GM21423 (cell line): ENCODE data around the gene NMNAT3.
A peak's percentile ranks its signal among the peaks of the same experiment; 100 is the strongest.
"Not testable (repeated sequence)": the region's sequence is repeated elsewhere in the genome, so short reads cannot be mapped to it uniquely, and the experiment has no call there.

Experiments used
- ATAC-seq: cut with Tn5 transposase; IDR thresholded peaks from one replicate; pipeline ENCODE4 v1.9.1; 2021; ENCODE audit warnings: mild to moderate bottlenecking, moderate library complexity; ENCODE audit not compliant: unreplicated experiment

NMNAT3 gene

GRCh38 chr3:139586420-139587017 is 91.3 kb downstream of the NMNAT3 start:
- ATAC-seq = peak; percentile 92

- ATAC-seq = no peak
These were observed 92.0 kb downstream of the NMNAT3 start for GRCh38 chr3:139585820-139586219.

DNA sequence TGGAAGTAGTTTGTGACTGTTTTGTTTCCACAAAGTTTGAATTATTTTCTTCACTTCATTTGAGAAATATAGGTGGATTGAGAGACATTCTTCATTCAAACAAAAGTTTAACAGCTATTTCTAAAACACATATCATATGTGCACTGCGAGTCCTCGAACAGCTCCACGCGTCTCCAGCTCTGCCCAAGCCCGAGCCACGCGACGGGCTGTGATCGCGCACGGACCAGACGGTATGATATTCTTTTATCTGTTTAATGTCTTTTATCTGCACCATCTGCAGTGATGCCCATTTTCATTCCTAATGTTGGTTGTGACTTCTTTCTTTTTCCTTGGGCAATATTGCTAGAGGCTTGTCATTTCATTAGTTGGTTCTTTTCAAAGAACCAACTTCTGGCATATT is 94.1 kb downstream of the NMNAT3 start:
- not testable (repeated sequence) for ATAC-seq

GRCh38 chr3:139578783-139579182 is 99.0 kb downstream of the NMNAT3 start:
- ATAC-seq = no peak

DNA sequence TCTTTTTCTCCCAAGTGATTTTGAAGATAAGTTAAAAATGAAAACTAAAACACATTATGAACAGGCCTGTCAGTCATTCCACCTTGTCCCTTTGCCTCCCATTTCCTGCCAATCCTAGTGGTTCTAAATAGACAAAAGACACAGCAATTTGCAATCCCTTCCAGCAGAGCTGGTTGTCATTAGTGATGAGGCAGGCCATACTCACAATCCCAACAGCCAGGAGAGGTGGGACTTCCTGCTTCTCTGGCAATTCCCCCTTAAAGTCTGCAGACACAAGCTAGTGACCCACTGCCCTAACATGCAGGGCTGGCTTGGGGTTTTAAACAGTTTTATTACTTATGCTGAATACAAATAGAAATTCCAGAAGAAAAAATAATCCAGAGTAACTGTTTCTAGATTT is 99.9 kb downstream of the NMNAT3 start:
- no peak for ATAC-seq

DNA sequence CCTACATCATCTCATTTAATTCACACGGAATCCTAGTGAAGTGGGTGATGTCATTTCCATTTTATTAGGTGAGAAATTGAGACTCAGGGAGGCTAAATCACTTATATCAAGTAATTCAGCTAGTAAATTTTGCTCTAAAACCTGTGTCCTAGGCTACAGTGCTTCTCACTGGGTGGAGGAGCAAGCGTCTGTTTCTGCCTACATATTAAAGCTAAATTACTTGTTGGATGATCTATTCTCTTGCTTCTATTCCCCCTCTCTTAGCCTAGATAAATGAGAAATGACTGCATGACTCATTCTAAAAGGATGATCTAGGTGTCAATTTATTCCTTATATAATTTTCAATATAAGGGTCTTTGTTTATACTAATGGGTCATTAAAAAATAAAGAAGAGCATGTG is 100.4 kb downstream of the NMNAT3 start:
- no peak for ATAC-seq

DNA sequence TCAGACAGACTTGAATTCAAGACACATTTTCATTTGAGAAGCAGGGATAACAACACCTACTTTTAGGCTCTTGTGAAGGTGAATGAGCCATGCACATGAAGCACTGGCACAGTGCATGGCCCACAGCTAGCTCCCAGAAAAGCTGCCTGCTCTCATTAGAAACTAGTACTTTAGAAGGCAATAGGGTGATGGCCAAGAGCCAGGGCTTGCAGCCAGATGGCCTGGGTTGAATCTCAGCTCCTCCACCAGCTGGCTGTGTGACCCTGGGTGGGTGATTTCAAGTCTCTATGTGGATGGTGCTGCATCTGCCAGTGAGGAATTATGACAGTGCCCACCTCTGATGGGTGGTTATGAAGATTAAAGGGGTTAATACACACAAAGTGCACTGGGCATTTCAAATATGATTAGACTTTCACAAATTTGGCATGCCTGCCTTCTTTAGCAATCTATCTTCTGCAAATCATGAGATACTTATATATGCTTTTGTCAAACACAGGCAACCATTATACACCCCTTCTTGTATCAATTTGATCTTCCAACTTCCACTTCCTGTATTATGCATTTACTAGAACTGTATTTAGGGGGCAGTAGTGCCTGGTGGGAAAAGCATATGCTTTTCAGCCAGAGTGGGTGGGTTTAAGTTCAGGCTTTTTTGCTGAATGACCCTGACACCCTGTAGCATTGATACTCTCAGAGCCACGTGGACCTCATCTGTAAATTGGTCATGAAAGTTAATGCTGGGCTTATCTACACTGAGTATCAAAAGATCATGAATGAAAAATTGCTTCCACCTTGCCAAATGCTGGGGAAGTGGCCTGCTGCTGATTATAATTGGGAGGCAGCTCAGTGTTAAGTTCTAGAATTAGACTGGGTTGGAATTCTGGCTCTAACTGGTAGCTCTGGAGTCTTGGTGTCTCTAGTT is 103.5 kb downstream of the NMNAT3 start:
- ATAC-seq = no peak

- ATAC-seq = no peak
These were observed 104.7 kb downstream of the NMNAT3 start for GRCh38 chr3:139572847-139573672.

DNA sequence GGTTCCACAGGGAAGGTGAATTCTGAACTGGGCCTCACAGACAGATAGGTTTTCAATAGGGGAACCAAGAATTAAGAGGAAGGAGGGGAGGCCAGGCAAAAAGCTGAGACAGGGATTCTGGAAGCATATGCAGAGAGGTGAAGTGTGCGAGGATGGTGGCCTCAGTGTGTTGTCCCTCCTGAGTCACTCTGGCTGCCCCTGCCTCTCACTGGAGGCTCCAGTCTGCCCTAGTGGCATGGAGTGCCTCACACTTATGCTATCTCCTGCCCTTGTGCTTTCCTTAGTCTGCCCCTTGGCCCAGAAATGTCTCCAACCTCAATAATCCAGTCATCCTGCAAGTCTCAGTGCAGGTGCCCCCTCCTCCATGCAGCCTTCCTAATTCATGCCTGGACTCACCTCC is 106.1 kb downstream of the NMNAT3 start:
- no peak for ATAC-seq

DNA sequence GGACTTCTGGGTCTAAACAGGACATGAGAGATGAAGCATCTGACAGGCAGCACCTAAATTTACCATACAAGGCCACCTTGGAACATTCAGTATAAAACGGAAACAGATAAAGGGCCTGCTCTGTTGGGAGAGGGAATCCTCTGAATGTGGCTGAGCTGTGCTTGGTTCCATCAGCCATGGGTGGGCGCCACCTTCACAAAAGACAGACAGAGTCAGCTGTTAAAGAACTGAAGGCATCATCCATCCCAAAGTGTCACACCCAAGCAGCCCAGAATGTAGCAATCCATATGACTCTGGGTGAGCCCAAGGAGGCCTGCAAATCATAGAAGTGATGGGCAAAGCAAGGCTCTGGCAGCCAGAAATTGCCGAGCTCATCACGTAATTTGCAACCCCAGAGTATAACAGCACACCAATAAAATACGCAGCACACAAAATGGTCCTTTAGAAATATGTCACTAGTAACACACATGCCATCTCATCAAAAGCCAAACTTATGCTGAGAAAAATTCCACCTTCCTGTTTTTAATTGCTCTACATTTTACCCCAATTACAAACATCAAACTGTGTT is 113.4 kb downstream of the NMNAT3 start:
- no peak for ATAC-seq

DNA sequence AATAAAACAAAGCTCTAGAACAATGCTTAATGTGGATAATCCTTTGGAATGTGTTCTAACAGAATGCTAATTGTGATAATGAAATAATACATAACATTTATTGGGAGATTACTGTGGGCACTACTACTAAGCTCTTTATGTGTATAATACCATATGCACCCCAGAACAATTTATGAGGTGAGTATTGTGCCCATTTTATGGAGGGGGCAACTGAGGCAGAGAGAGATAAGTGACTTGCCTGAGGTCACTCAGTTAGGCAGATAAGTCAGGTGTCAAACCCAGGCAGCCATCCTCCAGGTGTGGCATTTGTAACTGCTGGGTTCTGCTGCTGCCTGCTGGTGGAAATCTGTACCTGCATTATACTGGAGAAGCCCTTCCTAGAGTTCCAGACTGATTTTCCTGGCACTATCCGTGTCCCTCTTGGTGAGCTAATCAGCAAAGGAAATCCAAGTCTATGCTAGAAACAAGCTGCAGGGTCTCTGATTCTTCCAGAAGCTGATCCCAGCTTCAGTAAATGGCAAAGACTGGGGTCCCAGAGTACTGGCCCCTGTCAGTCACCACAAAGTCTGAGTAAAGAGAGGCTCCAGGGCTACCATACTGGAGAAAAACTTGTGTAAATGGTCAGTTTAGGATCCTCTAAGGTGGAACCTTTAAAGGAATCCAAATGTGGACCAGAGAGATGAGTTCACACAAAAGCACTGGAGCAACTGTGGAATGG is 115.7 kb downstream of the NMNAT3 start:
- ATAC-seq = peak; percentile 46

- ATAC-seq = no peak
These were observed 116.4 kb downstream of the NMNAT3 start for GRCh38 chr3:139561255-139561817.

DNA sequence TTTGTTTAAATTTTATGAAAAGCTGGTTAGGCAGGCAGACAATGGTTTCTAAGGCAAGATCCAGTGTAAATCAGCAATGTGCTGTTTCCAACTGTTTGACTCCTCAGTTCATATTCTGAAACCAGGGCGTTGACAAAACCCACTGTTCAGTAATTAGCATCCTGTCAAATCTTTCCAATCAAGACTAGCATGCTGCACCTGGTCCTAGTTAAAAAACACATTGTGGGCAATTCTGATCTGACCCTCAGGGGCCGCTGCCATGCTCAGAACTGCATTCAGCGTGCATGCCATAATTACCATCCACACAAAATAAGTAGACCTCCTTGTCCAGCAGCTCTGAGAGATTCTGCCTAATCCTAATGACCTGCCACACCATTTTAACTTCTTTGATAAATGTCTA is 117.4 kb downstream of the NMNAT3 start:
- no peak for ATAC-seq

DNA sequence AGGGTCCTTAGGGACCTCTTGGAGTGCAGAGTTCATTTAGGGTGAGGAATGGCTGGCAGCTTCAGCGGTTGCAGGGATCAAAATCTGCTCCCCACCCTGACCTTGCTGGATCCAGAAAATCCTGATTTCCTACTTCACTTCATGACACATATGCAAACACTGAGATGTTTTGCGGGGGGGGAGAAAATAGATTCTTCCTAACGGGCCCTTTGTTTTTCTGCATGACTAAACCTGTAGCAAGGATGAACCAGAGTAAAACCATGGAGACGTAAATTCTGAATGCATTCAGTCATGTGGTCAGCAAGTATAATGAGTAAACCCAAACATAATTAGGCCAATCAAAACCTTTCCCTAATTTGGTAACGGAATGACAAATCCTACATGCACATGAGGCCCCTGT is 118.2 kb downstream of the NMNAT3 start:
- no peak for ATAC-seq

DNA sequence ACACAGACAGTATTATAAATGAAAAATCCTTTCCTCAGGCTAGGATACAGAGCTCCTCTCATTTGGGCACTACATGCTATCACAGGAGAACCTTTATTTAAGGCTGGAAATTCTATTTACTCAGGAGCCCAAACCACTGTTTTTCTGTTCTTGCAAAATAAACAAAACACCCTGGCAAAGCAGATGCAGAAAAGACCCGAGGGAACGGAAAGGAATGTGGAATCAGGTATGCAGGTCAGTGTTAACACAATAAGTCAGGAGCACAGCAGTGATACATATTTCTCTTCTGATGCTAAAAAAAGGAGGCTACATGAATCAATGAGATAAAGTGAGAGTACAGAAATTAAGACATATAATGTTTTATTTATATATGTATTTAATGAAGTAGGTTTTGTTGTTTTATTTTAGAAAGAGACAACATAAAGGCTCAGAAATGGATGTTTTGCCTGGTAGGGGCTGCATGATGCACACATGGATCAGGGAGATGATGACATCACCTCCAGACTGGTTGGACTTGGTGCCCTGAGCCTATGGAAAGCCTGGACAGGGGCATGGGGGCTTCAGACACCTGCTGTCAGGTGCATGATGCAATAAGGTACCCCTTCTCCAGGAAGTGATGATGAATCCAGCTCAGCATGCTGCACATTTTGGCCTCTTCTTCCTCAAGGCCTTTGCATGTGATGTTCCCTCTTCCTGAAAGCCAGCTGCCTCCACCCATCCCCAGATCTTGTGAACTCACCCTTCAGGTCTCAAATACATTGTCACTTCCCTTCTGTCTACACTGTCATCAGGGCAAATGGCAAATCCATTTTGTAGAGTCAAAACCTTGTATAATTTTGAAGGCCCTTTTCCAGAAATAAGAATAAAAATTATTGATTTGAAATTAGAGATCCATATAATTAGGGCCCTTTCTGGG is 119.2 kb downstream of the NMNAT3 start:
- ATAC-seq = no peak

- ATAC-seq = no peak
These were observed 120.7 kb downstream of the NMNAT3 start for GRCh38 chr3:139557041-139557440.

DNA sequence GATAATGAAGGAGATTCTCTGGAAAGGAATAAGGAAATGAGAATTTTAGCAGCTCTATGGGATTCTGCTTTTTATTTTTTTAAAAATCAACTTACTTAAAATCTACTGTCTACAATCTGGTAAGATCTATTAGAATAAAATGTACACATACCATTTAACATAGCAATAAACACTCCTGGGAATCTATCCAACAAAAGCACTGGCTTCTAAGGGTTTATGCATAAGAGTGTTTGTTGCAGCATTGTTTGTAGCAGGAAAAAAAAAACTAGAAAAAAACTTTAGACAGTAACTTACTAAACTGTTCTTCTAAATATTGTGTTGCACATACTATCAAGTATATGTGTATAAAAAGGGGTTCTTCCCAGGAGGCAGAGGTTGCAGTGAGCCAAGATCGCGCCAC is 122.5 kb downstream of the NMNAT3 start:
- ATAC-seq = no peak

GRCh38 chr3:139554628-139555027 is 123.1 kb downstream of the NMNAT3 start:
- no peak for ATAC-seq
